ENCODE results near the gene PRR30.

DNA sequence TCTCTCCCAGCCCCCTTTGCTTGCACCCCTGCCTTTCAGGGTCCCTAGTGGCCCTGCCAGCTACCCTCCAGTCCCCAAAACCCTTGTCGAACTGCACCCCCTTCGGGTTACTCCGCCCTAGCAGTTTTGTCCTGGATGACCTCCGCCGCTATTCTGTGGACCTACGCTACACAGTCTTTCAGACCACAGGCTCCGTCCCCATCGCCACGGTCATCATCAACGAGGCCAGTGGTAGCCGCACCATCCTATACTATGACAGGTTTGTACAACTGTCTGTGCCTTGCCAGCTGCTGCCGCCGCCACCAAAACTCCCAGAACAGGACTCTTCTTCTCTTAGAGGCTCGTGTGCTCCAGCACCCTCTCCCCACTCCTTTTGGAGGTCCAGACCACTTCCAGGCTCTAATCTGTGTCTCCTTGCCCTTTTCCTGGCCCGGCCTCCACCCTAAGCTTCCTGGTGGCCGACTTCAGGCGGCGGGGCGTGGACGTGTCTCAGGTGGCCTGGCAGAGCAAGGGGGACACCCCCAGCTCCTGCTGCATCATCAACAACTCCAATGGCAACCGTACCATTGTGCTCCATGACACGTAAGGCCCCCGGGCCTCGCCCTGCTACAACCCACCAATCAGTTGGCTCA lies 44.7 kb downstream of the PRR30 start:
- TF ChIP-seq, protein P1, sequence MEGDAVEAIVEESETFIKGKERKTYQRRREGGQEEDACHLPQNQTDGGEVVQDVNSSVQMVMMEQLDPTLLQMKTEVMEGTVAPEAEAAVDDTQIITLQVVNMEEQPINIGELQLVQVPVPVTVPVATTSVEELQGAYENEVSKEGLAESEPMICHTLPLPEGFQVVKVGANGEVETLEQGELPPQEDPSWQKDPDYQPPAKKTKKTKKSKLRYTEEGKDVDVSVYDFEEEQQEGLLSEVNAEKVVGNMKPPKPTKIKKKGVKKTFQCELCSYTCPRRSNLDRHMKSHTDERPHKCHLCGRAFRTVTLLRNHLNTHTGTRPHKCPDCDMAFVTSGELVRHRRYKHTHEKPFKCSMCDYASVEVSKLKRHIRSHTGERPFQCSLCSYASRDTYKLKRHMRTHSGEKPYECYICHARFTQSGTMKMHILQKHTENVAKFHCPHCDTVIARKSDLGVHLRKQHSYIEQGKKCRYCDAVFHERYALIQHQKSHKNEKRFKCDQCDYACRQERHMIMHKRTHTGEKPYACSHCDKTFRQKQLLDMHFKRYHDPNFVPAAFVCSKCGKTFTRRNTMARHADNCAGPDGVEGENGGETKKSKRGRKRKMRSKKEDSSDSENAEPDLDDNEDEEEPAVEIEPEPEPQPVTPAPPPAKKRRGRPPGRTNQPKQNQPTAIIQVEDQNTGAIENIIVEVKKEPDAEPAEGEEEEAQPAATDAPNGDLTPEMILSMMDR (IDR thresholded peaks at IDR 0.05), result no peak
- TF ChIP-seq EZH2 (IDR thresholded peaks at IDR 0.05; ENCODE audit: borderline replicate concordance, insufficient read depth, low read depth, low read length, poor library complexity, severe bottlenecking), result no peak
